CD4-positive, CD25-positive, alpha-beta regulatory T cell (primary cell): ENCODE results near the gene PGBD2. TPM values are rescaled to one million over a fixed set of nuclear protein-coding genes. Genes with fewer than 3 reads are reported as not detected.
A peak's percentile ranks its signal among the peaks of the same experiment; 100 is the strongest.

Experiments
- ATAC-seq, 2 donors: fragments of 150-1000 bp; cut with Tn5 transposase; one replicate each; pipeline ENCODE4 v1.10.0; 2021; ENCODE audit warnings: low read depth in 2 of 2, moderate number of reproducible peaks in 2 of 2, moderate library complexity in 1 of 2
- DNase-seq, 3 donors: peaks; one replicate each; pipeline versions ENCODE4 v3.0.0 to v3.0.0-alpha.2; 2012 to 2022; ENCODE audit warnings: mixed read lengths in 1 of 3
- H3K27ac ChIP-seq: one replicate; pipeline ENCODE4 v1.7.0; 2013; ENCODE audit warnings: mild to moderate bottlenecking, low read length; ENCODE audit not compliant: insufficient read depth, poor library complexity, severe bottlenecking
- H3K27me3 ChIP-seq: one replicate; pipeline ENCODE4 v1.7.0; 2013; ENCODE audit warnings: low read length; ENCODE audit not compliant: control insufficient read depth, insufficient read depth
- H3K36me3 ChIP-seq: one replicate; pipeline ENCODE4 v1.7.0; 2013; ENCODE audit warnings: mild to moderate bottlenecking, low read length, moderate library complexity; ENCODE audit not compliant: control insufficient read depth, insufficient read depth
- H3K4me1 ChIP-seq: 2 replicates; pipeline ENCODE4 v1.7.0; 2013; ENCODE audit warnings: mild to moderate bottlenecking, low read length; ENCODE audit not compliant: insufficient read depth, control insufficient read depth, poor library complexity, severe bottlenecking
- H3K4me3 ChIP-seq: one replicate; pipeline ENCODE4 v1.7.0; 2013; ENCODE audit warnings: low read depth, mild to moderate bottlenecking, low read length, moderate library complexity
- H3K9me3 ChIP-seq, 2 experiments: 1 replicate in 1 of 2; 2 replicates in 1 of 2; pipeline ENCODE4 v1.7.0; 2013; ENCODE audit warnings: low read length in 2 of 2, mild to moderate bottlenecking in 1 of 2, moderate library complexity in 1 of 2; ENCODE audit not compliant: control insufficient read depth in 2 of 2
- H3K27ac Mint-ChIP-seq, 3 donors: one replicate each; pipeline ENCODE4 v1.8.0; 2020 to 2022; ENCODE audit warnings: mild to moderate bottlenecking in 3 of 3, mixed read lengths in 3 of 3, moderate library complexity in 2 of 3
- H3K27me3 Mint-ChIP-seq: one replicate; pipeline ENCODE4 v1.8.0; 2022; ENCODE audit warnings: mild to moderate bottlenecking, mixed read lengths
- H3K36me3 Mint-ChIP-seq: one replicate; pipeline ENCODE4 v1.8.0; 2020; ENCODE audit warnings: mixed read lengths
- H3K4me1 Mint-ChIP-seq, 4 donors: one replicate each; pipeline ENCODE4 v1.8.0; 2020 to 2022; ENCODE audit warnings: mixed read lengths in 4 of 4, mild to moderate bottlenecking in 1 of 4
- H3K4me3 Mint-ChIP-seq, 4 donors: one replicate each; pipeline ENCODE4 v1.8.0; 2020 to 2022; ENCODE audit warnings: mild to moderate bottlenecking in 4 of 4, mixed read lengths in 4 of 4, moderate library complexity in 3 of 4
- H3K9me3 Mint-ChIP-seq, 7 donors: one replicate each; pipeline ENCODE4 v1.8.0; 2020 to 2022; ENCODE audit warnings: mixed read lengths in 7 of 7, mild to moderate bottlenecking in 3 of 7, moderate library complexity in 2 of 7
- polyA plus RNA-seq, 4 donors: library from polyadenylated mRNA; unstranded; fragments of 300-500 nt; fragmentation: Illumina TruSeq; gene quantifications; one replicate each; pipeline ENCODE4 v1.2.3, GENCODE V29; 2021
- total RNA-seq: library from RNA; stranded (reverse); gene quantifications from one replicate; pipeline ENCODE4 v1.2.3, GENCODE V29; 2022

The PGBD2 gene, protein sequence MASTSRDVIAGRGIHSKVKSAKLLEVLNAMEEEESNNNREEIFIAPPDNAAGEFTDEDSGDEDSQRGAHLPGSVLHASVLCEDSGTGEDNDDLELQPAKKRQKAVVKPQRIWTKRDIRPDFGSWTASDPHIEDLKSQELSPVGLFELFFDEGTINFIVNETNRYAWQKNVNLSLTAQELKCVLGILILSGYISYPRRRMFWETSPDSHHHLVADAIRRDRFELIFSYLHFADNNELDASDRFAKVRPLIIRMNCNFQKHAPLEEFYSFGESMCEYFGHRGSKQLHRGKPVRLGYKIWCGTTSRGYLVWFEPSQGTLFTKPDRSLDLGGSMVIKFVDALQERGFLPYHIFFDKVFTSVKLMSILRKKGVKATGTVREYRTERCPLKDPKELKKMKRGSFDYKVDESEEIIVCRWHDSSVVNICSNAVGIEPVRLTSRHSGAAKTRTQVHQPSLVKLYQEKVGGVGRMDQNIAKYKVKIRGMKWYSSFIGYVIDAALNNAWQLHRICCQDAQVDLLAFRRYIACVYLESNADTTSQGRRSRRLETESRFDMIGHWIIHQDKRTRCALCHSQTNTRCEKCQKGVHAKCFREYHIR
- 3.2 TPM for total RNA-seq
- polyA plus RNA-seq: 10 to 100 TPM in 1 of 4 donors, 1 to 10 TPM in 3; 7.2 to 10.8 (median 8.3) TPM

DNA sequence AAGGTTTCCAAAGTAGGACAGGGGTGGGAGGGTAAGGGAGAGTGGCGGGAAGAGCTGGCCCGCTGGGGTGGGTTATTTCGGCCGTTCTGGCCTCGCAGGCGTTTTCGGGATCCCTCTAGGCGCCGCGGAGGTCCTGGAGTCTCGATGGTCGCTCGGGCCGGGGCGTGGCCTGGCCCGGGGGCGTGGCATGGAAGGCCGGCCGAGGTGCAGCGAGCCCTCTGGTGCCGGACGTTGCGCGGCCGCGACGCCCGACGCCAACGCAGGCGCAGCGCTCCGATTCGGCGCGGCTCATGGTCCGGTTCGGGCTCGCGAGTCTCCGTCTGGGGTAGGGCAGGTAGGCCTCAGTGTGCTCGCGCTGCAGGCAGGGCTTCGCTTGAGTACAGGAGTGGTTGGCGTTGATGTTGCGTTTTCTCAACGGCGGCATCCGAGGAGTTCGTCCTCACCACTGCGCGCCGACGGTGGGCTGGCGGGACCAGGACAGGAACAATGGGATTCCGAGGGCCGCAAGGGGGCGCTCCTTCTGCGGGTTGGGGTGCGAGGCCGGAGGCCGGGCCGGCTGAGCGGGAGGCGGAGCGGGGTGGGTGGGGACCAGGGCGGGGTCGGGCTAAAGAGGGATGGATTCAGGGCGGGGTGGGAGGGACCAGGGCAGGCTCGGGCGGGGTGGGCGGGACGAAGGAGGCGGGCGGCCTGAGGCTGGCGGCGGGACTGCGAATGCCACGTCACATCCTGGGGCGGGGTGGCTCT is at the start of gene PGBD2:
Gene PGBD2, plus strand, starts transcription at position 227 of the 744 bp plus-strand sequence. CDS start 7,628 bp downstream, outside the sequence.
- H3K27ac Mint-ChIP-seq: peak within 1 kb of the TSS; percentile 92 to 98 (median 98)
- no peaks in the 10 kb centered on the region for H3K9me3 ChIP-seq
- H3K36me3 Mint-ChIP-seq: peaks cover 14% of the 10 kb centered on the region
- ATAC-seq (peak; percentile 82 to 84), DNase-seq (peak; percentile 88 to 93 (median 90))
- H3K36me3 ChIP-seq: no peaks in the 10 kb centered on the region
- H3K4me1 Mint-ChIP-seq: peaks cover 13 to 42% (median 26%) of the 10 kb centered on the region in 4 donors
- H3K27me3 ChIP-seq: peaks cover 4% of the 10 kb centered on the region
- peaks cover 5% of the 10 kb centered on the region for H3K27me3 Mint-ChIP-seq
- peak within 1 kb of the TSS; percentile 79 for H3K4me3 ChIP-seq
- peaks cover 14% of the 10 kb centered on the region for H3K4me1 ChIP-seq
- peak within 1 kb of the TSS; percentile 83 to 99 (median 98) for H3K4me3 Mint-ChIP-seq
- peak within 1 kb of the TSS; percentile 86 for H3K27ac ChIP-seq
- no peaks in the 10 kb centered on the region for H3K9me3 Mint-ChIP-seq

DNA sequence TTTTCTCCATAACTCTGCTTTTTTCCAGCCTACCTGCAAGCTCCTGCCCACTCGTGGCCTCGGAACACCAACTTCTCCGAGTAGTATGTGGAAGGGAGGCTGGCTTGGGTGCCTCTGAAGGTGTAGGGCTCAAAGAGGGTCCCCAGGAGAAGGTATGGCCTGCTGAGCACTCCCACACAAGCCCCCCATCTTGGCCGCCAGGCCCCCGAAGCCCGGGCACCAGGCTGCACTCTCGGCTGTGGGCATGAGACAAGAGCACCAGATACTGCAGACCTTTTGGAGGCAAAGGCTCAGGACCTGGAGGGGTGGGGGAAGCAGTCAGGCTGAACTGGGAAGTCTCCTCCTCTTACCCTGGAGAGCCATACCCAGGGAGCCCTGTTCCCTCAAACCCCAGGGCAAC is 48.8 kb upstream of the PGBD2 start:
- H3K4me3 ChIP-seq: no peak overlapping the region
- peaks cover 2% of the 10 kb centered on the region for H3K36me3 ChIP-seq
- H3K36me3 Mint-ChIP-seq: peaks cover 11% of the 10 kb centered on the region
- no peaks in the 10 kb centered on the region for H3K9me3 Mint-ChIP-seq
- ATAC-seq (no peak), DNase-seq (no peak)
- H3K4me1 Mint-ChIP-seq: peaks cover 10 to 66% (median 31%) of the 10 kb centered on the region in 4 donors
- peak overlapping the region; percentile 71 to 98 (median 94) for H3K4me3 Mint-ChIP-seq
- peak overlapping the region in 1 of 3 donors; percentile 97 for H3K27ac Mint-ChIP-seq
- H3K4me1 ChIP-seq: peaks cover 23% of the 10 kb centered on the region
- H3K27ac ChIP-seq: no peak overlapping the region
- H3K27me3 ChIP-seq: no peaks in the 10 kb centered on the region
- no peaks in the 10 kb centered on the region for H3K27me3 Mint-ChIP-seq
- H3K9me3 ChIP-seq: no peaks in the 10 kb centered on the region

- peaks cover 26% of the 10 kb centered on the region for H3K4me1 ChIP-seq
- peak overlapping the region; percentile 93 to 99 (median 97) for H3K27ac Mint-ChIP-seq
- no peak for ATAC-seq
- H3K27me3 ChIP-seq: no peaks in the 10 kb centered on the region
- H3K4me1 Mint-ChIP-seq: peaks cover 15 to 71% (median 36%) of the 10 kb centered on the region in 4 donors
- peak overlapping the region; percentile 57 for H3K4me3 ChIP-seq
- DNase-seq: peak in 1 of 3 donors; percentile 19
- H3K9me3 ChIP-seq: no peaks in the 10 kb centered on the region
- H3K36me3 ChIP-seq: peaks cover 2% of the 10 kb centered on the region
- H3K9me3 Mint-ChIP-seq: no peaks in the 10 kb centered on the region
- H3K27ac ChIP-seq: peak overlapping the region; percentile 41
- peaks cover 11% of the 10 kb centered on the region for H3K36me3 Mint-ChIP-seq
- H3K4me3 Mint-ChIP-seq: peak overlapping the region; percentile 71 to 98 (median 94)
- no peaks in the 10 kb centered on the region for H3K27me3 Mint-ChIP-seq
These were observed 48.3 kb upstream of the PGBD2 start for GRCh38 chr1:248857749-248858095.

DNA sequence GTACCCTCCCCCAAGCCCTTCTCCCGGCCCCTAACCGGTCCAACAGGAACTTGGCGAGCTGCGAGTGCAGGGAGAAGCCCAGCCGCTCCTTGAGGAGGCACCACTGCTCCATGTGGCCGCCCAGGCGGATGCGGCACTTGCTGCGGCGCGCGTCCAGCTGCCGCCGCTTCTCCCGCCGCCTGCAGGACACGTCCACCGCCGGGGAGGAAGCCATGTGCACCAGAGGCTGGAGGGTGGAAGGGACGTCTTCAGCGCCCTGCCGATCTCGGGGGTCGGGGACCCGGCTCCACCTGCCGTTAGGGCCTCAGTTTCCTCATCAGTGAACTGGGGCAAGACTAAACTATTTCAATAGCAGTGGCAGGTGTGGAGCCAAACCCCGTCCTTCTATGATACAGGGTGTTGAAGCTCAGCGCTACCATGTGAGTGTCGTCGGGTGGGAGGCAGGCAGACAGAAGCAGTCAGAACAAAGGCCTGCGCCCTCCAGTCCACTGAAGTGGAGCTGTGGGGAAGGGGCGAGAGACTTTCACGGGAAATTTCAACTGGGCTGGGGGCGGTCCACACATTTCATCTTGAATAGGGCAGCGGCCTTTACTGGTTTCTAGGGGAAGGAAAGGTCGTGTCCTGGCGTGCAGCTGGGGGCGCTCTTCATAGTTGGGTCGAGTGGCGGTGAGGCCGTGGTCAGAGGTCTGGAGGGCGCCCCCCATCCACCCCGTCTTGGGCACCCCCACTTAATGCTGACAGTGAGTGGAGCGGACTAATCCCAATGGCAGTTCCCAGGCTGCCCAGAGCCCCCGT is 47.7 kb upstream of the PGBD2 start:
- Histone ChIP-seq H3K27me3 (no peaks in the 10 kb centered on the region), H3K27ac (peak overlapping the region; percentile 78), H3K4me3 (peak overlapping the region; percentile 57), H3K36me3 (peaks cover 2% of the 10 kb centered on the region), H3K9me3 (no peaks in the 10 kb centered on the region), H3K4me1 (peaks cover 31% of the 10 kb centered on the region)
- peak; percentile 24 to 29 for ATAC-seq
- peak in 1 of 3 donors; percentile 58 for DNase-seq
- peaks cover 15 to 76% (median 39%) of the 10 kb centered on the region in 4 donors for H3K4me1 Mint-ChIP-seq
- peak overlapping the region; percentile 93 to 99 (median 97) for H3K27ac Mint-ChIP-seq
- H3K4me3 Mint-ChIP-seq: peak overlapping the region; percentile 89 to 98 (median 94)
- no peaks in the 10 kb centered on the region for H3K9me3 Mint-ChIP-seq
- H3K36me3 Mint-ChIP-seq: peaks cover 11% of the 10 kb centered on the region
- H3K27me3 Mint-ChIP-seq: no peaks in the 10 kb centered on the region

GRCh38 chr1:248858891-248859889 is 46.8 kb upstream of the PGBD2 start, which contains the start of gene ZNF692:
Gene ZNF692, minus strand, starts transcription at chr1:248859085. Its CDS starts 776 bp downstream, at chr1:248858309.
- peaks cover 39% of the 10 kb centered on the region for H3K4me1 ChIP-seq

GRCh38 chr1:248860007-248860406 is 46.0 kb upstream of the PGBD2 start:
- H3K4me3 ChIP-seq: no peak overlapping the region
- H3K9me3 ChIP-seq: no peaks in the 10 kb centered on the region
- DNase-seq: no peak
- H3K4me1 Mint-ChIP-seq: peaks cover 21 to 77% (median 41%) of the 10 kb centered on the region in 4 donors
- H3K36me3 ChIP-seq: no peaks in the 10 kb centered on the region
- peaks cover 5% of the 10 kb centered on the region for H3K36me3 Mint-ChIP-seq
- no peaks in the 10 kb centered on the region for H3K27me3 ChIP-seq
- H3K27ac ChIP-seq: no peak overlapping the region
- no peak for ATAC-seq
- H3K4me3 Mint-ChIP-seq: peak overlapping the region in 3 of 4 donors; percentile 94 to 98 (median 95)
- peaks cover 39% of the 10 kb centered on the region for H3K4me1 ChIP-seq
- no peaks in the 10 kb centered on the region for H3K27me3 Mint-ChIP-seq
- H3K27ac Mint-ChIP-seq: peak overlapping the region; percentile 42 to 99 (median 93)
- no peaks in the 10 kb centered on the region for H3K9me3 Mint-ChIP-seq

More at GRCh38 chr1:248858891-248859889, 46.8 kb upstream of the PGBD2 start, which contains the start of gene ZNF692:
- Histone ChIP-seq H3K9me3 (no peaks in the 10 kb centered on the region), H3K36me3 (peaks cover under 1% of the 10 kb centered on the region), H3K4me3 (peak within 1 kb of the TSS; percentile 83), H3K27ac (peak within 1 kb of the TSS; percentile 78), H3K27me3 (no peaks in the 10 kb centered on the region)
- Mint-ChIP-seq H3K9me3 (no peaks in the 10 kb centered on the region), H3K4me1 (peaks cover 15 to 80% (median 42%) of the 10 kb centered on the region in 4 donors), H3K27ac (peak within 1 kb of the TSS; percentile 93 to 99 (median 97)), H3K27me3 (no peaks in the 10 kb centered on the region), H3K4me3 (peak within 1 kb of the TSS; percentile 89 to 98 (median 94)), H3K36me3 (peaks cover 11% of the 10 kb centered on the region)
- DNase-seq (peak; percentile 93 to 99 (median 97)), ATAC-seq (peak; percentile 85 to 93)
